SHP77 (cell line): ENCODE results near the gene DDX24.

Experiments
- DNase-seq, 2 experiments: peaks; one replicate each; lab custom pipeline; 2025; lab: John Stamatoyannopoulos, UW

Gene DDX24

GRCh38 chr14:94115058-94115591, 34.1 kb upstream of the DDX24 start:
- no peak for DNase-seq

DNA sequence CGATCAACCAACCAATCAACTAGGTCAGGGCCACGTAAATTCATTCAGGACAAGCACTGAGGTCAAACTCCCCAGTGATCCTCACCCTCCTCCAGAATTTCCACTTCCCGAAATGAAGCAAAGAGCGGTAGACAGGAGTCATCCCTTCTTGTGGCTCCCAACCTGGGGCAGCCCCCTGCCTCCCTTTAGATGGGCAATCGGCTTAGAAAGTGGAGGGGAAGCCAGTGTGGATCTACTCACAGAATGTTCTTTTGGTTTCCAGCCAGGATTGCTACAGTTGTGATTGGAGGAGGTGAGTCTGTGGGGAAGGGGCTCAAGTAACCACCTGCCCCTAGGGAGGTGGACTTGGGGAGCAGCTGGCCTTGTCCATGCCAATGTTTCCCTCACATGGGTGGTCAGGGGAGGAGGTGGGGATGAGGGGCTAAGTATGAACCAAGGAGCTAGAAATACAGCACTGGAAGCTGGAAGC, 33.6 kb upstream of the DDX24 start:
- no peak for DNase-seq

DNA sequence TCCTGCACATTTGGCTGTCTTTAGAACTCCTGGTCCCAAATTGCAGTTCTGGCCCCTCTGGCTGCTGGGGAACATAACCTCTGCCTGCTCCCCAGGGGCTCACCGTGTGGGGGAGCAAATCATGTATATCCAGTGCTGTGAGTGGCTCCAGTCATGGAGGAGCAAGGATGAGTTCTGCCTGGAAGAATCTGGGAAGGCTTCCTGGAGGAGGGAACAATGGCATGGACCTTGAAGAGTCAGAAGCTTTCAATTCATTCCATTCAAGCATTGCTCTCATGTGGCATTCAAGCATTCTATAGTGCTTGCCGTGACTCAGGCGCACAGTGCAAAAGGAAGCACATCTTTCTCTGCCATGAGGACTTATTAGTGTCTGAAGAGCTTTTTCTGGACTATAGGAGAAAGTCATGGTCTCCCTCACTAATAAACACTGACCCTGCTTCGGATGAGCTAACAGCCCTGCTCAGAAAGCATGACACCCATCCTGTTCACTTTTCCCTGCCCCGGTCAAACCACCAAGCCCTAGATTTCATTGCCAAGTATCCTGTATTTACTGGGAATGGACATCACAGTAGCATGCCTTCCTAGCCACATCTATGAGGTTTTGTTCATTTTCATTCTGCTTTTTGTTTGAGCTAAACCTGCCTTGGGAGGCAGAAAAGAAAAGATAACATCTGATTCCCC, 33.0 kb upstream of the DDX24 start:
- no peak for DNase-seq

DNA sequence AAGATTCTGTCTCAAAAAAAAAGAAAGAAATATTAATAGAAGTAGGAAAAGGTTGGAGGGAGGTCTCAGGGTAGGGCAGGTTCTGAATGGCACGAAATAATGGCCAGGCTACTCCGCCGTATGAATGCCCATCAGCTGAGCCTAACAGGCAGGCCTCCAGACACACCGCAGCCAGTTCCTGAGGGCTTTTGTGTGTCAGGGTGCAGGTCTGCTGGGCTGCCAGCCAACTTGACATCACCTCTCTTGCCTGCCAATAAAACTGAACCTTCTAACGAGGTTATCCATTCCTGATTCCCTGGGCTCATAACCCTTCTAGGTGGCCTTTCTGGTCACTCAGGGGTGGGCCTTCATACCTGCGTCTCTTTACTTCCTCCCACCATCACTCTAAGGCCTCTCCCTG, 32.5 kb upstream of the DDX24 start:
- DNase-seq, result peak; percentile 4 to 37

DNA sequence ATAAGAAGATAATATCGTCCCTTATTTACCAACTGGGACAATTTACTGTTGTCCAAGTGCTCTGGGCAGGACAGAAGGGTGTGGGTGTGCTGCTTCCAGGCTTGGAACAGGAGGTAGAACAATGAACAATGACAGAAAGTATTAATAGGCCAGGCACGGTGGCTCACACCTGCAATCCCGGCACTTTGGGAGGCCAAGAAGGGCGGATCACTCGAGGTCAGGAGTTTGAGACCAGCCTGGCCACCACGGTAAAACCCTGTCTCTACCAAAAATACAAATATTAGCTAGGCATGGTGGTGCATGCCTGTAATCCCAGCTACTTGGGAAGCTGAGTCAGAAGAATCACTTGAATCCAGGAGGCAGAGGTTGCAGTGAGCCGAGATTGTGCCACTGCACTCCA, 32.1 kb upstream of the DDX24 start:
- no peak for DNase-seq

DNA sequence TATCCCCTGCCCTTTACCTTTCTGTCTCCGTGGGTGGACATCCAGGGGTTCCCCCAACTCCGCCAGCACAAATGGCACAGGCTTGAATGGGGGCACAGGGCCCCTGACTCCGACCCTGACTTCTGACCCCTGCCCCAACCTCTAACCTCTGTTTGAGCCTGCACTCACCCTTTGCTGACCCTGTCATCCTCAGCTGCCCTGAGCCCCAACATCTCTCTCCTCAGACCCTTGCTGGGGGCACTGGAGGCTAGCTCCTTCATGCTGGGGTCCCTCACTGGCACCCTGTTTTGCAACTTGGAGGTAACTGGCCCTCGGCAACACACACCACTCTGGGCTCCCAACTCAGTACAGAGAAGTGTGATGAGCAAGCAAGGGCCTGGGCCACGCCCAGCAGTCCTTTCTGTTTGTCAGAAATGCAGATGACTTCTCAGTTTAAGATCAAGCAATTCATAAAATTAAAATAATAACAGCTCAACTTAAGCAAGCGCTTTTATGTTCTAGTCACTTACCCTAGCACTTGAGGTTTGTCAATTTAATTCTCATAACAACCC, 31.6 kb upstream of the DDX24 start:
- DNase-seq, result no peak

- DNase-seq, result no peak
Measured at GRCh38 chr14:94111276-94112095, 30.5 kb upstream of the DDX24 start.

DNA sequence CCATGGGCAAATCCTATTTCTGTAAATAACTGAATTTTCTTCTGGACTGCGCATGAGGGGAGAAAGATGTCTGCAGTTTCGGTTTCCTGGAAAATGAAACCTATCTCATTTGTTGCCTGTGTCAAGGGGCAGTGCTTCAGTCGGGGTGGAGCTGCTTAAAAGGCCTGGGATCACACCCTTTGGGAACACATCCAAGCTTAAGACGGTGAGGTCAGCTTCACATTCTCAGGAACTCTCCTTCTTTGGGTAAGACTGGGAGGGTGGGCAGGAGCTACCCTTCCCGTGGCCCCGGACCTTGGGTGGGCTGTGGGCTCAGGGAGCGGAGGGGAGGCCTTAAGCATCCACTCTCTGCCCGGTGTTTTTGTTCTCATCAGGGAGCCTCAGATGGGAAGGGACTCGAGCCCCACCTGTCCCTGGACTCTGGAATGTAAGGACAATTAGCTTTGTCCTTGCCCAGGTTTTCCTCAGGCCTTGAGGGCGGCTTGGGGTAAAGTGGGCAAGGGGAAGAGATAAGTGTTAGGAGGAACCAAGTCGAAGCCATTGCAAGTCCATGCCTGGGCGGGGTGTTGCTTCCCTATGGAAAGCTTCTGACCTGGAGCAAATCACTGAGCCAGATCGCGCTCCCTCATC, 29.7 kb upstream of the DDX24 start, which contains the start of gene IFI27:
Gene IFI27, plus strand, starts transcription at position 185 of the 630 bp plus-strand sequence.
- DNase-seq, result no peak

- DNase-seq, result no peak
Measured at GRCh38 chr14:94109915-94110250, 28.9 kb upstream of the DDX24 start.

DNA sequence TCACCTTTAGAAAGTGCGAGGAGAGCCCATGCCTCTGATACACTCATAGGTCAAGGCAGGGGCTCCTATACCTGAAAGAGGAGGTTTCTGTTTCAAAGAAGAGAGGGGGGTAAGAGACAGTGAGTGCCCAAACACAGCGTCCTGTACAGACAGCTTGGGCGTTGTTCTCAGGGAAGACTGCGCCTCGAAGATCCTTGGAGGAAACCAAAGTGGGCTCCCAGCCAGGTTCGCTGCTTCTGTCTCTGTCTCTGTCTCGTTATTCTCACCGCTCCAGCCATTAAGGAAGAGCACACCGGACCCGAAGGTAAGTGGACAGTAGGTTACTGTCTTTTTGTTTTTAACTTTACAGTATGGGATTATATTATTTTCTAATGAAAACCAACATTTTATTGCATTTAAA, 23.7 kb upstream of the DDX24 start:
- DNase-seq, result no peak

GRCh38 chr14:94103554-94104150, 22.6 kb upstream of the DDX24 start:
- no peak for DNase-seq

- DNase-seq, result no peak
Measured at GRCh38 chr14:94102768-94103482, 21.9 kb upstream of the DDX24 start.

DNA sequence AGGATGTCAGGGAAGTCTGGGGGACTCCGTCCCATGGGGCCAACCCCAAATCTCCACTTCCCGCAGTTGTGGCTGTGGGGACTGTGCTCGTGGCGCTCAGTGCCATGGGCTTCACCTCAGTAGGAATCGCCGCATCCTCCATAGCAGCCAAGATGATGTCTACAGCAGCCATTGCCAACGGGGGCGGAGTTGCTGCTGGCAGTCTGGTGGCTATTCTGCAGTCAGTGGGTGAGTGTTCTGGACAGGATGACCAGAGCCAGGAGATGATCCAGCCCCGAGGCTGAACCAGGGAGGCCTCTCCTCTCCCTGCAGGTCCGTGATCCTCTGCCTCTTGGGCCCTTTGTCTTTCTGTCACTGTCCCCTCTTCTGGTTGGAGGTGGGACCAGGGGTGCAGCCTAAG, 20.7 kb upstream of the DDX24 start:
- no peak for DNase-seq

DNA sequence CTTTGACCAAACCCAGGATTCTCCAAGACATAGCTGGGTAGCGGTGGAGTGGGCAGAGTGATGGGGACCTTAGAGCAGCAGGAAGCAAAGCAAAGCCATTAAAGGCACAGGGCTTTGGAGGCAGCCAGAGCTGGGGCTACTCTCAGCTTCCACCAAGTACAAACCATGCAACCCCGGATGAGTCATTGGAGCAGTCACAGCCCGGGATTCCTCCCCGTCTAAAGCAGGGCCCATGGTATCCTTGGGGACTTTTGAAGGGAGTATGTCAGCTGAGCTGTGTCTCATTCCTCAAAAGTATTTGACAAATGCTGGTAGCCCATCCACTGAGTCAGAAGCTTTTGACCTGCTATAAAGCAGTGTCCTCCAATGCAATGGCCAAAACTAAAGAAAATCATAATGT, 19.8 kb upstream of the DDX24 start:
- DNase-seq, result no peak

DNA sequence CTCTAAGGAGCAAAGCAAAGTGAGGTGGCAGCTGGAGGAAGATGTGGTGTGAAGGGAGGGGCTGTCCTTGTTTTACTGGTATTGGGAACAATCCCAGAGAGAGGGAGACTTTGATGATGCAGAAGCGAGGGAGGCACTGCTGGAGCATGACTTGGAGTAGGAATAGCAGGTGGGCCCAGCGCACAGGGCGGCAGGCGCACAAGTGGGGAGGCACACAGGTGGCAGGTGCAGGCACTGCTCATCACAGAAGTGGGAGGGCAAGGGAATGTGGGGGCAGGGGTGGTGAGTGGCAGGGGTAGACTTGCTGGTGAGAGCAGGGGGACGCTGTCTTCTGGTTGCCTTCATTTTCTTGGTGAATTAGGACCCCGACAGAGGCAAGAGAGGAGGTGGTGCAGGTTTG, 18.0 kb upstream of the DDX24 start:
- DNase-seq, result no peak

GRCh38 chr14:94098326-94098992, 17.5 kb upstream of the DDX24 start:
- DNase-seq, result no peak

- no peak for DNase-seq
Measured at GRCh38 chr14:94097091-94097490, 16.1 kb upstream of the DDX24 start.

- DNase-seq, result no peak
Measured at GRCh38 chr14:94093418-94093817, 12.4 kb upstream of the DDX24 start.

- DNase-seq, result no peak
Measured at GRCh38 chr14:94089479-94089878, 8.5 kb upstream of the DDX24 start.

DNA sequence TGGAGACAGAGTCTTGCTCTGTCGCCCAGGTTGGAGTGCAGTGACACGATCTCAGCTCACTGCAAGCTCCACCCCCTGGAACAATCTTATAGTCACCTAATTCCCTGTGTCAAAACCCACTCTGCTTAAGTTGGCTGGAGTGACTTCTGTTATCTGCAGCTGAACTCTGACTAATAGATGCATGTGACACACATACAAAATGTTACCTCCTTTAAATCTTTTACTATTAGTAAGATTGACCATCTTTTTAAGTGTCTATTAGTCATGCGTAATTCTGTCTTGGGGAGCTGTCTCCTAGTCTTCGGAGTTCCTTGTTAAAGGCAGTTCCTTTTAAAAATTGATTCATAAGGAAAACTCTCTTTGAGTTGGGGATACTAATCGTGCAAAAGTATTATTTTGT, 7.5 kb upstream of the DDX24 start:
- DNase-seq, result no peak

DNA sequence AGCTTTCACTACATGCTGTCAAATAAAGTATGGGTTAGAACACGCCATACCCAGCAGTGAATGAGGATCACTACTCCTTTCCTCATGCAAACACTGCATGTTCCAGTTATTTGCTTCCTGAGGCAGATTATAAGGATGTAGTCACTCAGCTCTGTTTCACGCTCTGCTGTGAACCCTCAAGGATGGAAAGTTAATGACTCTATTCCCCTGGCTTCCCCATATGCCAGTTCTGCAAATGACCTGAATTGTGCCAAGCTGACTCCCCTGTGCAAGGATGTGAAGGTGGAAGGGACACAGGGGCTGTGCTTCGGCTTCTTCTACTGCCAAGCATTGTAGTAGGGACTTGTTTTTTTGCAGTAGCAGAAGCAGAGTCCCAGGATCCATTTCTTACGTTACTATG, 6.9 kb upstream of the DDX24 start:
- DNase-seq, result no peak
